Glutamatergic neuron (in vitro differentiated cells): Measurements from ENCODE around the gene SRGAP2B. TPM values are rescaled to one million over a fixed set of nuclear protein-coding genes. Genes with fewer than 3 reads are reported as not detected.
"Not testable (repeated sequence)": the region's sequence is repeated elsewhere in the genome, so short reads cannot be mapped to it uniquely, and the experiment has no call there.

ENCODE experiments used
- DNase-seq: peaks from one replicate; pipeline ENCODE4 v3.0.0; 2022
- H3K27ac Mint-ChIP-seq: one replicate; pipeline ENCODE4 v1.8.0; 2020; ENCODE audit warnings: mild to moderate bottlenecking, mixed read lengths, inconsistent platforms; ENCODE audit not compliant: unreplicated experiment
- H3K27me3 Mint-ChIP-seq: one replicate; pipeline ENCODE4 v1.8.0; 2020; ENCODE audit warnings: mild to moderate bottlenecking, moderate library complexity, mixed read lengths, inconsistent platforms; ENCODE audit not compliant: unreplicated experiment
- H3K36me3 Mint-ChIP-seq: one replicate; pipeline ENCODE4 v1.8.0; 2020; ENCODE audit warnings: mild to moderate bottlenecking, mixed read lengths, inconsistent platforms; ENCODE audit not compliant: unreplicated experiment
- H3K4me1 Mint-ChIP-seq: one replicate; pipeline ENCODE4 v1.8.0; 2020; ENCODE audit warnings: mild to moderate bottlenecking, low read depth, mixed read lengths, inconsistent platforms; ENCODE audit not compliant: unreplicated experiment
- H3K4me3 Mint-ChIP-seq: one replicate; pipeline ENCODE4 v1.8.0; 2020; ENCODE audit warnings: mild to moderate bottlenecking, mixed read lengths, inconsistent platforms; ENCODE audit not compliant: unreplicated experiment
- H3K9me3 Mint-ChIP-seq: one replicate; pipeline ENCODE4 v1.8.0; 2020; ENCODE audit warnings: mild to moderate bottlenecking, moderate library complexity, mixed read lengths, inconsistent platforms; ENCODE audit not compliant: unreplicated experiment
- total RNA-seq: library from RNA; stranded (reverse); fragmentation: NEBNext Ultra II Directional; extraction: Animal tissue kit (Norgen Biotek cat#: 25700); gene quantifications from one replicate; pipeline ENCODE4 v1.2.1, GENCODE V29; 2021; ENCODE audit not compliant: unreplicated experiment

SRGAP2B gene
- total RNA-seq, 1 donor from 2014 or later = 17.8 TPM

DNA sequence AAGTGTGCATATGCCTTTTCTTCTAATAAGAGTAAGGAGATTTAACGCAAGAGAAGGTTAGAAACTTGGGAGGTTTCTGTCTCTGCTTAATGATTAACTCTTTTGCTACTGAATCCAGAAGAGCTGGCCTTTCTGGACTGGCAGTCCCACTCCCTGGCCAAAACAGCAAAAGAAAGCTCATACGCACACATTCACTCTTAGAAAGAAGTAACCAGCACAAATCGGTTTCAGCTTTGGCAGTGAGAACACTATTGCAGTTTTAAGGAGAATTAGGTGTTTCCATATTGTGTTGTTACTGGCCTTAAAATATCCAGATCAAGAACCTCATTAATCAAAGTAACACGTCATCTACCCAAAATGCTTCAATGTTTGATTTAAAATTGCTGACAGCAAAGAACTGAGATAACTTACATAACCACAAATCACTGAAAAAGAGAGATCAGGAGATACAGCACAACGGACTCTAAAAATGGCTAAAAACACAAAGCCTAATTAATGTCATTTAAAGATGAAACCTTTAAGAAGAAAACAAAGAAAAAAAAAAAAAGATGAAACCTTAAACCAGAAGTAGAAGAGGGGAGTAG is 16.2 kb downstream of the SRGAP2B start:
- not testable (repeated sequence) for H3K36me3 Mint-ChIP-seq, H3K27me3 Mint-ChIP-seq, H3K27ac Mint-ChIP-seq, H3K4me1 Mint-ChIP-seq, H3K9me3 Mint-ChIP-seq, DNase-seq, H3K4me3 Mint-ChIP-seq

DNA sequence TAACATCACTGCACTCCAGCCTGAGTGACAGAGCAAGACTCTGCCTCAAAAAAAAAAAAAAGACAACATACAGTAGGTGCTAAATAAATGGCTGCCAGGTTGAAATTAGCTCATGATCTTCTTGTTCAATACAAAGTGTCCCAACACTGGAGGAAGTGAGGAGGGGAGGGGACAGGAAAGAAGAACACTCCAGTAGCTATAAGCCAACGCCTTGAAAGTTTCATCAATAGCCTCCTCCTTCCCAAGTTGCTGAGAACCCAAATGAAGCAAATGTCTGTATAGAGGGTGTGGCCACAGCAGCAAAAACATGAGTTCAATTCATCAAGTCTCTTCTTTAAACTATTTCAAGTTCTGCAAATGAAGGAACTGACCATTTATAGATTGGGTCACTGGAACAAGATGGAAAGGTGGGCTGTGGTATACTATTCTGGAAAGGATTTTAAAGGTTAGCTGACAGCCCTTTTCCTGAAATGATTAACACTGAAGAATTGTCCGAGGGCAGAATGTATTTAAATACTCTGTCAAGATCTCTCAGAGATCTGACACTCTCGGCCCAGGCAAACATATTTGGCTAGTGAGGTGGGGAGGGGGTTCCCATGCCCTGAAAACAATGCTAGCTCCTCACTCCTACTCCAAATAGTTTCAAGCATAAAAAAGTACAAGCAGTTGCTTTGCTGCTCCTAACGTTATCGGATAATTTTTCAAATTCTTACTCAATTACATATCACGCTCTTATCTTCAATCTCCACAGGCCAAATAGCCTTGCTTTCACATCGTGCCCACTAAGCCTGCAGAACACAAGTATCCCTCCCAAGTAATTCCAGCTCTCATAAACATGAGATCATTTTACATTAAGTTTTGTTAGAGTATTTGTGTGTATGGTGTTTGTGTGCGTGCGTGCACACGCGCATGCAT is 17.0 kb downstream of the SRGAP2B start:
- H3K27ac Mint-ChIP-seq, H3K9me3 Mint-ChIP-seq, H3K4me3 Mint-ChIP-seq, H3K4me1 Mint-ChIP-seq, H3K36me3 Mint-ChIP-seq, H3K27me3 Mint-ChIP-seq, DNase-seq: not testable (repeated sequence)

DNA sequence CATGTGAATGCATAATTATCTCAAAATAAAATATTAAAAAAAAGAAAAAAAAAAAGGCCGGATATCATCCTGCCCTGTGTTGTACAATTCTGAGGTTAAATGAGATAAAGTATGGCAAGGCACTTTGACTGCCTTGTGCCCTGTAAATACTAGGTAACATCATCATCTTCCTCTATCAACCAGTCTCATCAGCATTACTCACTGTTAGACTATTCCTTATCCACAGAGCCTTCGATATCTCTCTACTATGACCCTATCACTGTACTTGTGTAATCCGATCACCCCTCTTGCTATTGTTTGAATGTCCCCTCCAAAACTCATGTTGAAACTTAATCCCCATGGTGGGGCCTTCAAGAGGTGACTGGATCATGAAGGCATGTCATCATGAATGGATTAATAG is 18.3 kb downstream of the SRGAP2B start:
- not testable (repeated sequence) for H3K4me3 Mint-ChIP-seq, H3K36me3 Mint-ChIP-seq, DNase-seq, H3K4me1 Mint-ChIP-seq, H3K27ac Mint-ChIP-seq, H3K9me3 Mint-ChIP-seq, H3K27me3 Mint-ChIP-seq

DNA sequence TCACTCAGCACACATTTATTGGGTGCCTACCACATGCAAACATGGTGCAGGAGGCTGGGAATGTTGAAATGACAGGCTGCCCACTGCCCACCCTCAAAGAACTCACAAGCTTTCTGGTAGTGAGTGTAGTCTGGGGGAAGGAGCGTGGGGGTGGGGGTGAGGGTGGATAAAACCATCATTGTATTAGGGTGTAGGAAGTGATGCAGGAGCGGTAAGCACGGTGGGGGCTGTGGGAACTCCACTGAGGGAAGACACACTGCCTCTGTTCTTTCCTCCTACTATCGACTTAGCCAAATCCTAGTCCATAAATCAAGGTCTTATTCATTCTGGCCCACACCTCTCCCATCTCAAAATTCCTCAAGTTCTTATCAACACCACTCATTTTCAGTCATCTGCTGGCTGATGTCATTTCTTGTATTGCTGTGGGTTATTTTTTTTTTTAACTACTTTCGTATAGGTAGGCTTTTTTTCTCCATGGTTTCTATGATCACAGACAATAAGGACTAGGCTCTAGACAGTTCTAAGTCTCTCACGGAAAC is 21.0 kb downstream of the SRGAP2B start:
- not testable (repeated sequence) for H3K27me3 Mint-ChIP-seq, H3K9me3 Mint-ChIP-seq, DNase-seq, H3K27ac Mint-ChIP-seq, H3K4me1 Mint-ChIP-seq, H3K36me3 Mint-ChIP-seq, H3K4me3 Mint-ChIP-seq

DNA sequence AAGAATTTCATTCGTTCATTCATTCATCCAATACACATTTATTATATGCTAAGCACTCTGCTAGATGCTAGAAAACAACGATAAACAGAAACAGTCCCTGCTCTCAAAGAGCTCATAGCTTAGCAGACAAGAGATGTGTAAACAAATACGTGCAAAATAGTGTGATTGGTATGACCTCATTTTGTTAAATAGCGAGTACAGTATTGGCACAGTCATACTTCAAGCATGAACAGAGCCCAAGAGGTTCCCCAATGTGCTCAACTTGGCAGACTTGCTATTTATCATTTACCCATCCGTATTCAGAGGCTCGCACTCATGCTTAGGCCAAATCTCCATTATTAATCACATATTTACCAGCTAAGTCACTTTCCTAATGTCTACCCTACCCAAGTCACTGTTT is 23.6 kb downstream of the SRGAP2B start:
- not testable (repeated sequence) for H3K4me1 Mint-ChIP-seq, H3K9me3 Mint-ChIP-seq, H3K36me3 Mint-ChIP-seq, H3K27me3 Mint-ChIP-seq, H3K27ac Mint-ChIP-seq, H3K4me3 Mint-ChIP-seq, DNase-seq

DNA sequence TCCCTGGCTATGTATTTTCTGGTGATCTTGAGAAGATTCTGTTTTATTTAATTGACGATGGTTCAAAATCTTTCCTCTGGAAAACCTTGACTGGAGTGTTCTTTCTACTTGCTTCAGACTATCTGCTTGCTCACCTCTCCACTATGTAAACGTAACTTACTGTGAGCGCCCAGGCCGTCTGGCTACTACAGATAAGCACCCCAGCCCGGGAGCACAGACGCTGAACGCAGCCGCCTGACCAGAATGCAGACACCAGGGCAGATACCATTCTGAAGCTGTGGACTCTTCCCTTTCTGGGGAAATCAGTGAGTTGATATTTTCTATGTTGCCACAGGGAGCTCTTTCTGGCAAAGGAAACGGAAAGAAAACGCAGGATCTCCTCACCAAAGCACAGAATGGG is 28.6 kb downstream of the SRGAP2B start:
- H3K27me3 Mint-ChIP-seq, H3K9me3 Mint-ChIP-seq, H3K27ac Mint-ChIP-seq, DNase-seq, H3K4me3 Mint-ChIP-seq, H3K36me3 Mint-ChIP-seq, H3K4me1 Mint-ChIP-seq: not testable (repeated sequence)

DNA sequence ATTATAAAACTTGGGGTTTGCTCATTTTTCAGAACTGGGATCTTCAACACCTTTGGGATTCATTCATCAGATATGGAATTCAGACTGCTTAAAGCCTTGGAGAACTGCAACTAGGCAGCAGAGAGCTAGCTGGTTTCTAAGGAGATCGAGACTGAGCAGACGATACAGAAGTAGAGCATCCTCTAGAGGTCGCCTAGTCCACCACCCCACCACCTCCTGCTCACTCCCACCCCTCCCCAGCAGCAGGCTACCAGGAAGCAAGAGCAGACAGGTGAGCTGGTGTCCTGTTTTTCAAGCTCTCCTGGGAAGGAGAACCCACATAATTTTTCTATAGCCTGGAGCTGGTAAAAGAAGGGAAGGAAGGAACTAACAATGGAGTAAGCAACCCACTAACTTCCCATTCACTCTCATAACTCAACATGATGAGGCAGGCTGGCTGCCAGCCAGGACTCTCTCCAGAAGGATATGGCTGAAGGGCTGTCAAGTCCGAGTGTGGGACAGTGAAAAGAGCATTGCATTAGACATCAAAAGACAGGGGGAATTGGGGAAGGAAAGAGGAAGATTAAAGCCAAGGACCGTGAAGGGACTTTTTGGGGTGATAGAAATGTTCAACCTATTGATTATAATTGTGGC is 29.8 kb downstream of the SRGAP2B start:
- not testable (repeated sequence) for H3K27ac Mint-ChIP-seq, H3K4me3 Mint-ChIP-seq, DNase-seq, H3K36me3 Mint-ChIP-seq, H3K27me3 Mint-ChIP-seq, H3K9me3 Mint-ChIP-seq, H3K4me1 Mint-ChIP-seq

DNA sequence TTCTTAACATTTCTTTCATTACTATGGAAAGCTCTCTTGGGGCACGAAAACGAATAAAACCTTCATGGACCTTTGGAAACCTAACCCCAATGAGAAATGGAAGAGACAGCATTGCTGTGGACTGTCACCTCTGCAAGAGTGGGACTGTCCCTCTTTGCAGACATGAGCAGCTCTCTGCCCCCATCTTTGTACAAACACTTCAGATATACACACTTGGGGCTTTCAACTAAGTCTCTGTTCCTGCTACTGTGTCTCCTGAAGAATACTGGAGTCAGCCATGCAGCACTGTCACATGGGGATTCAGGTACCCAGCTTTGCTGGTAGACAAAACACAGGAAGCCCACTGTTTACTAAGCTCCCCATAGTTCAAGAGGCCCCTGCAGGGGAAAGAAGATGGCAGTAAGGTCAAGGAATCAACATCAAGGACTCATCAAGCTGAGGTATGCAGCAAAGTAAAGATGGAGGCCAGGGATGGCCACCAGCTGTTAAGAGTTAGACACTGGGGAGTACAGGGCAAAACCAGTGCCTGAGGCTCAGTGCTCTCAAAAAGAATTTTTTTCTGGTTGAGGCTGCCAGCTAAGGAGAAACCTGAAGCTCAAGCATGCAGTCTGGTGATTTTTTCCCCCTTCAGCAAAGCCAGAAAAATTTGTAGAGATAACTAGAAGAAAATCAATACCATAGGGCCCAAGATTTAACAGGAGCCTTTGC is 31.0 kb downstream of the SRGAP2B start:
- H3K27ac Mint-ChIP-seq, H3K9me3 Mint-ChIP-seq, H3K4me1 Mint-ChIP-seq, H3K36me3 Mint-ChIP-seq, H3K27me3 Mint-ChIP-seq, H3K4me3 Mint-ChIP-seq, DNase-seq: not testable (repeated sequence)

DNA sequence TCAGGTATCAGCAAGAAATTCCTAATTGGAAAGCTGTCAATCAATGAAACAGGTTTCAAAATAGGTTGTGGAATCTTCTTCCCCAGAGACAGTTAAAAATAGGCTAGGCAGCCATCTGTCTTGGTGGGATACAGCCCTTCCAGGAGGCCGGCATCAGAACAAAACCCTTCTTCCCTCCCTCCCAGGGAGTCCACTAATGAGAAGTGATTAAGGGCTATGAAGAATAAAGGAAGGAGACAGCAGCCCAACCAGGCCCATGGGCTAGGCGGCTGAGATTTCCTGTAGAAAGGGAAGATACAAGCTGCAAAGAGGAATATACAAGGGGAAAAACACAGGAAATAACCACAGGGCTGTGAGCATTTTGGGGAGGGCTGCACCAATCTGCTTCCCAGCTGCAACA is 31.8 kb downstream of the SRGAP2B start:
- DNase-seq, H3K9me3 Mint-ChIP-seq, H3K27me3 Mint-ChIP-seq, H3K4me1 Mint-ChIP-seq, H3K27ac Mint-ChIP-seq, H3K4me3 Mint-ChIP-seq, H3K36me3 Mint-ChIP-seq: not testable (repeated sequence)

DNA sequence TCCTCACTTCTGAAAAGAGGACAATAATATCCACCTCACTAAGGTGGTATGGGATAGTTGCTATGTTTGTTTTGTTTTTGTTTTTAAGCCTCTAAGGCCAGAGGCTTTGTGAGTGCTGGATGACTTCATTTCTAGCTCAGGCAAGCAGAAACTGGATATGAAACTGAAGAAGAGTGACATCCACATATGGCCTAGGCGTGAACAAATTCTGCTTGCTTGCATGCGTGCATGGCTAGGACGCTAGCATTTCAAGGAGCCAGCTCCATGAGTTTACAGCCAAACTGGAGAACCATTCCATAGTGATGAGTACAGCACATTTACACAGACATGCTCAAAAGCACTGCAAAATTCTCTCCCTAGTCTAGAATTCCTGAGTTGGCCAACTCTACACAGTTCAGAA is 36.9 kb downstream of the SRGAP2B start:
- H3K4me3 Mint-ChIP-seq, DNase-seq, H3K36me3 Mint-ChIP-seq, H3K4me1 Mint-ChIP-seq, H3K9me3 Mint-ChIP-seq, H3K27me3 Mint-ChIP-seq, H3K27ac Mint-ChIP-seq: not testable (repeated sequence)

DNA sequence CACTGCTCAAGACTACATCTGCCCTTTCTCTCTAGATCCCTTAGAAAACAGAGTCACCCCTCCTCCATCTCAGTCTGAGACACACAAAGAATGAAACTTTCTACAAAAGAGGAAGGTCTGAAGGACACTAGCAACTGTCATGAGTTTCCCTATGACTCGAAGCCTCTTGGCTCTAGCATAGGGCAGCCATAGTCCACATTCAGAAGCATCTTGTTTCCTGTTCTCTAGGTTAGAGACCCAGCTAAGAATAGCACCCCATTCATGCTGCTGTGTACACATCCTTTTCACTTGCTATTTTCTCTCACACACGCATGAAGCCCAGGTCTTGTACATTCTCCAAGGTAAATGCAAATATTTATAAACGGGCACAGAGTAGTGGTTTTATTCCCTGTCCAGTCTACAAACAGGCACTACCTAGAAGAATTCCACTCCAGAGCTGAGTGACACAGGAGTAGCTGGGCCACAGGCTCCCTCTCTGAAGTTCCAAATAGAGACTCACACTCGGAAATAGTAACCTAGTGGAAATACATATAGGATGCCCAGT is 39.8 kb downstream of the SRGAP2B start:
- H3K4me1 Mint-ChIP-seq, H3K9me3 Mint-ChIP-seq, H3K4me3 Mint-ChIP-seq, H3K27ac Mint-ChIP-seq, DNase-seq, H3K27me3 Mint-ChIP-seq, H3K36me3 Mint-ChIP-seq: not testable (repeated sequence)
